OCI-M2 (cell line): ENCODE data around the gene SALL1.

Experiments used
- DNase-seq: peaks from one replicate; lab custom pipeline; 2025; ENCODE audit not compliant: unreplicated experiment; lab: John Stamatoyannopoulos, UW

The SALL1 gene

DNA sequence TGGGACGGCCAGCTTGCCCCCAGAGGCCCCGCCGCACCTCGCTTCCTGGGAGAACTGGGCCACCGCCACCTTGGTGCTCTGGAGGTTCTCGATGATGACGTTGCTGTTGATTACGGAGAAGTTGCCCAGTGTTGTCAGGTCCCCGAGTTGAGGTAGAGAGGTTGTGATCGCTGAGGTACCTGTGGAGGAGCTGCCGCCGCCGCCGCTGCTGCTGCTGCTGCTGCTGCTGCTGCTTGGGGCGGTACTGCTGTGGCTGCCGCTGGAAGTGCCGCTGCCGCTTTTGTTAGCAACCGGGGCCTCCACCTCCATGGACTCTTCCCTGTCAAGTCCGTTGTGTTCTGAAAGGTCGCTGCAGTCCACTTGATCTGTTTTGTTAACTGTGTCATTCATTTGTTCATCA, 9.5 kb downstream of the SALL1 start:
- no peak for DNase-seq

- no peak for DNase-seq
Observed at GRCh38 chr16:51141106-51141505, 10.0 kb downstream of the SALL1 start.

DNA sequence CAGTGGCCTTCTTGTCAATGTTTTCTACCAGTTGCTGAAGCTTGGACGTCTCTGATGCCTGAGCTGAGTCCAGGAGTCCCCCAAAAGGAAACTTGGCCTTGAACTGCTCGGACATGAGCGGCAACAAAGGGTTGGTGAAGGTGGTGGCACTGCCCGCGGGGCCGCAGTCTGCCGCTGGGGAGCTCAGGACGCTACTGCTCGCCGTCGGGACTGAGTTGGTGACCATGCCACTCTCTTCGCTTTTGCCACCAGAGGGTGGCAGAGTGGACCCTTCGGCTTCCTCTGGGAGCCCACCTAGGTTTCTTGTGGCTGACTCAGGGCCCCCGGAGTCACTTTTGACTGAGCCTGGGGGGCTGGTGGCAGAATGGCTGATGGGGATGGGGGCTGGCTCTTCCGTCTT, 11.0 kb downstream of the SALL1 start:
- no peak for DNase-seq

DNA sequence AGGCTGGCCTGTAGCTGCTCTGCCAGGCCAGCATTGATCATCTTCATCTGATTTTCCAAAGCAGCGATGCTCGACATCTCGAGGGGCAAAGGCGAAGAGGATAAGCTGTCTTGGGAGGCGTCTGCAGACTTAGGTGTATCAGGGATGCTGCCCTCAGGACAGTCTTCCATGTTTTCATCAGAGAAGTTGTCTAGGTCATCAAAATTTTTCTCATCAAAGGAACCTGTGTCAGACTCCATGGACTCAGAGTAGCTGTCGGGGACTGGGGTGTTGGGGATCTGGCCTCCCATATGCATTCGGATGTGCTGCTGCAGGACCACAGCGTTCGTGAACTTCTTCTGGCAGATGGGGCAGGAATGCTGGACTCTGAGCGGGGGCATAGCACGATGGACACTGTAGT, 11.5 kb downstream of the SALL1 start:
- no peak for DNase-seq

DNA sequence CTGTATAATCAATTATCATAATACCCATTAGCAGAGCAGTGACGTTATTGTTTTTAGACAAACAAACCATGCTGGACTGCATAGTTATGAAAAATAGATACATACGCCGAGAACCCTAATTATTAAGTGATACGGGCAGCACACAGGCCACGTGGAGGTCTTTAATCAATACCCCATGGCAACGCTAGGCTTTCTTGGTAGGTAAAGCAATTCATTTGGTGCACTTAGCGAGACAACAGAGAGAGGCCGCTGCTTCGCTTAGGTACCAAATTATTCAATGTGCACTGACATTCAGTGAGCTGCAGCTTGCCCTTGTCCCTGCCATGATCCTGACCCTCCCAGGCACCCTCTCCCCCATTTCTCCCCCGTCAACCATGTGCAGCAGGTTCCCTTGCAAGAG, 12.9 kb downstream of the SALL1 start:
- DNase-seq: no peak

- DNase-seq: no peak
Observed at GRCh38 chr16:51137097-51137496, 14.0 kb downstream of the SALL1 start.

DNA sequence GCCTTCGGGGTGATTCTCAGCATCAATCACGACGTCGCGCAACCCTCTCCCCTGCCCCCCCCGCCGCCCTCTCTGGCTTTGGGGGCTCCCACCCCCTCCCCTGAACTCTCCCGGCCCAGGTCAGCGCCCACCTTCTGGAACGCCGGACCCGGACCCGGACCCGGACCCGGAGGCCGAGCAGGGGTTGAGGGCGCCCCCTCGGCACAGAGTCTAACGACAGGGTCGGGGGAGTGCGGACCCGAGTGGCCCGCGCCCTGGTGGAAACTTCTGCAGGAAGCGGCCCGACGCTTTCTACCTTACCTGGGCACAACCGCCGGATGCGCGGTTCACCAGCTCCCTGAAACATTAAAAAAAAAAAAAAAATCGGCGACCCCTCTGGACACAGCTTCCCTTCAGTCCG, 16.2 kb downstream of the SALL1 start:
- no peak for DNase-seq

- no peak for DNase-seq
Observed at GRCh38 chr16:51134269-51134812, 16.7 kb downstream of the SALL1 start.

DNA sequence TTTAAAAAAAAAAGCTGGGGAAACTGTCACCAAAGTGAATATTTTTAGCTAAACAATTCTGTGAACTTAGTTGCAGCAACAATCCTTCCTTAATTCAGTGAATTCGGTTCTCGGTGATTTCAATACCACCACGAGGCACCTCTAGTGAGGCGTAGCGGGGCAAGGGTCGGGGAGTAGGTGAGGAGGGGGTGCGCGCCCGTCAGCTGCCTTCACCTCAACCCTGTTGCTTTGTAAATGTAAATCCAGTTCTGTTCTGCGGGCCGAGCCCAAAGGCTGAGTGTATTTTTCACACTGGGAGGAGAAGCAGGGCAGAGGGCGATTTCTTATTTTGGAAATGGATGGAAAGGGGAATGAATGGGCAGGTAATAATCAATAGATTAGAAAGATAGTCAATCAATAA, 17.4 kb downstream of the SALL1 start:
- DNase-seq: no peak

- no peak for DNase-seq
Observed at GRCh38 chr16:51133183-51133582, 17.9 kb downstream of the SALL1 start.

- no peak for DNase-seq
Observed at GRCh38 chr16:51132490-51133115, 18.5 kb downstream of the SALL1 start.

- no peak for DNase-seq
Observed at GRCh38 chr16:51131619-51132018, 19.5 kb downstream of the SALL1 start.

DNA sequence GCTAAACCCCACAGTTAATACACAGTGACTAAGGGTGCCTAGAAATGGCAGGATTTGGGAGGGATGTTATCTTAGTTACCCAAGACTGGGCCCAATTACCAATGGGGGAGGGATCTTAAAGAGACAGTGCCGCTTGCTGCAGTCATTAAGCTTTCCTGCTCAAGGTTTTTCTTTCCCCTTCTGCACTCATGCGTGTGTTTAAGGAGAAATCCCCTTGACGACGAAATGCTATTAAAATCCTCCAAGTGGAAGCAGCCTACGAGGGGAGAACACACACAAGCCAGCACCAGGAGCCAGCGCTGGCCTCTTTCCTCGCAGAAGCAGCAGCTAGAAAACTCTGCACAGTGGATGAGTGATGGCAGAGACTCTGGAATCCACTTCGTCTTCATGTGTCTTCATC, 22.0 kb downstream of the SALL1 start:
- no peak for DNase-seq

- DNase-seq: no peak
Observed at GRCh38 chr16:51125992-51126391, 25.1 kb downstream of the SALL1 start.

GRCh38 chr16:51124896-51125295, 26.2 kb downstream of the SALL1 start:
- no peak for DNase-seq

DNA sequence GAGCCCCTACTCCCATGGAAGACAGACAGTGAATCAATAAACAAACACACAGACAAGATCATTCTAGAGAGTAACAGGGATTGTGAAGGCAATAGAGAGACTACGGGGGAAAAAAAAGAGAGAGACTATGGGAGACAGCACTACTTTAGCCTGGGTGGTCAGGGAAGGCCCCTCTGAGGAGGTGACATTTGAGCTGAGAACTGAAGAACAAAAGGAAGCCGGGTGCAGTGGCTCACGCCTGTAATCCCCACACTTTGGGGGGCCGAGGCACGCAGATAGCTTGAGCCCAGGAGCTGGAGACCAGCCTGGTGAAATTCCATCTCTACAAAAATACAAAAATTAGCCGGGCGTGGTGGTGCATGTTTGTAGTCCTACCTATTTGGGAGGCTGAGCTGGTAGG, 29.2 kb downstream of the SALL1 start:
- no peak for DNase-seq

DNA sequence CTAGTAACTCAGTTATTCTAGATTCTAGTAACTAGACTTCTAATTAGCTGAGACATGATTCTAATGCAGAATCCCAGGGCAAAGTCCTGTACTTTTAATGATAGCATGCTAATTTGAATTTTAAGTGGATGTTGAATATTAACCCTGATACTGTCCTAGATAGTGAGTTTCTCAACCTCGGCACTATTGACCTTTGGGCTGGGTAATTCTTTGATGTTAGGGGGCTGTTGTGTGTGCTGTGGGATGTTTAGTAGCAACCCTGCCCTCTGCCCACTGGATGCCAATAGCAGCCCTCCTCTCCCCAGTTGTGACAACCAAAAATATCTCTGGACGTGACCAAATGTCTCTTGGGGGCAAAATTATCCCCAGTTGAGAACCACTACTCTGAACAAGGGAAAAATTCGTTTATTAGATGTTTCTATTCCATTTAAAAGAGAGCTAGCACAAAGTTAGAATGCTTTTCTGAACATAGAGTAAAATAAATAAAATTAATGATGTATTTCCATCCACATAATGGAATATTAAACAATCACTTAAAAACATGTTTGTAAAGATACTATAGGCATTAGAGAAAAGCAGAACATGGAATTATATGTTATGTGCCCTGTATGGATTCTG, 30.2 kb downstream of the SALL1 start:
- DNase-seq: no peak

- no peak for DNase-seq
Observed at GRCh38 chr16:51119973-51120729, 30.9 kb downstream of the SALL1 start.

- no peak for DNase-seq
Observed at GRCh38 chr16:51119556-51119955, 31.5 kb downstream of the SALL1 start.

DNA sequence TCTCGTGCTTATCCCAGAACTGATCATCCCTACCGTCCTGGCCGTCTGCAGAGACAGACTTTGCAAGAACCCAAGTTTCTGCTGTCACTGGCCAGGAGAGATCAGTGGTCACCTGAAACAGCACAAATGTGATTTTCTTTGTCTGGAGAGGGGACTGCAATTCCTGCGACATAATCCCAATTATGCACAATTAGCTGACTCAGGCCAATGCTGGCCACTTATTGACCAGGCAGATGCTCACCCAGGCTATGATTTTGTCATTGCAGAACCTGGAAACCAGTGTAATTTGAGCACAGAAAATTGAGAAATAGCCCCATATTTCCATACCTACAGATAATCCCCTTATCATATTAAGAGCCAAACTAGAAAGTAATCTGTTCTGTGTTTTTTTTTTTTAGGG, 34.7 kb downstream of the SALL1 start:
- no peak for DNase-seq

DNA sequence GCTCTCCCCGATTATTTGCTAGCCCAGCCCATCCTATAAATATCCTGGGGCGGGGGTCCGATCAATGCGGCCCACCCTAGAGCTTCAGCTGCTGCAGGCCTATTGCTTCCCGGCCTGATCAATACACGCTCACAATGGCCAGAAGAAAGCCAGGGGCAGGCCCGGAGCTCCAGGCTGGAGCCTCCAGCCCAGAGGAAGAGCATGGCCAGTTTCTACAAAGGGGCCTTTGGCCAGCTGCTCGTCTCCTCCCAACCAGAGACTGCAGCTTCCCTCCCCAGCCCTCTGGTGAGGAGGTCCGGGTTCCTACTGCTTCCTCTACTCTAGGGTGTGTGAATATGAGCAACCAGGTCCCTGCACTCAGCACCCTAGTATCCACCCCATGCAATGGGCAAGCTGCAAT, 36.7 kb downstream of the SALL1 start:
- DNase-seq: no peak
